GM11168 (cell line): Measurements from ENCODE around the gene PSEN1.

ENCODE experiments used
- in situ Hi-C: fragments of 300-500 bp; cut with MboI; formaldehyde crosslinking; loops from one replicate; pipeline ENCODE4 v1.12.0; 2022; ENCODE audit warnings: low sequenced_read_pairs; ENCODE audit not compliant: unreplicated experiment

The PSEN1 gene

GRCh38 chr14:73250317-73250713, 114.0 kb downstream of the PSEN1 start:
- in situ Hi-C loops, result no loop called here

GRCh38 chr14:73250781-73251500, 114.6 kb downstream of the PSEN1 start:
- in situ Hi-C loops, result no loop called here

GRCh38 chr14:73251516-73252215, 115.4 kb downstream of the PSEN1 start:
- in situ Hi-C loops, result no loop called here

- in situ Hi-C loops, result no loop called here
These were observed 116.4 kb downstream of the PSEN1 start for GRCh38 chr14:73252491-73253322.

- in situ Hi-C loops, result no loop called here
These were observed 117.0 kb downstream of the PSEN1 start for GRCh38 chr14:73253323-73253610.

GRCh38 chr14:73253721-73254120, 117.4 kb downstream of the PSEN1 start:
- in situ Hi-C loops, result no loop called here

DNA sequence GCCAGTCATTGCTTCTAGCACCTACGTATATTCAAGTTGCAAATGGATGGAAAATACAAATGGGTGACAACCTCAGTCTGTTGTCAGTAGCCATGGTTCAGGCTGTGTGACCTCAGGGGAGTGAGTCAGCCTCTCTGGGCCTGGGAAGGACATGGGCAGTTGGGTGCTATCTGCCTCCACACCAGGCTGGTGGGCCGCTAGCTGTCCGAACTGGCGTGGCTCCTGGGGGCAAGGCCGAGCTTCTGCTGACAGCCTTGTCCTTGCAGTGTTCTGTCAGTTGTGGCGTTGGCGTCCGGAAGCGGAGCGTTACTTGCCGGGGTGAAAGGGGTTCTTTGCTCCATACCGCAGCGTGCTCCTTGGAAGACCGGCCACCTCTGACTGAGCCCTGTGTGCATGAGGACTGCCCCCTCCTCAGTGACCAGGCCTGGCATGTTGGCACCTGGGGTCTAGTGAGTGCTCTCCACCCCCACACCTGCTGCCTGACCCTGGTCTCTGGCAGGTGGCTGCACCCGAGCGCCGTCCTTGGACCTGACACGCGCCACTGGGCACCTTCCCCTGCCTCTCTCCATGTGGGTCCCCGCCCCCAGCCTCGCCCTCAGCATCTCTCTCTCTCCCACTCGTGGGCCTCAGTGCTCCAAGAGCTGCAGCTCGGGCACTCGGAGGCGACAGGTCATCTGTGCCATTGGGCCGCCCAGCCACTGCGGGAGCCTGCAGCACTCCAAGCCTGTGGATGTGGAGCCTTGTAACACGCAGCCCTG, 118.1 kb downstream of the PSEN1 start:
- in situ Hi-C loops, result no loop called here

DNA sequence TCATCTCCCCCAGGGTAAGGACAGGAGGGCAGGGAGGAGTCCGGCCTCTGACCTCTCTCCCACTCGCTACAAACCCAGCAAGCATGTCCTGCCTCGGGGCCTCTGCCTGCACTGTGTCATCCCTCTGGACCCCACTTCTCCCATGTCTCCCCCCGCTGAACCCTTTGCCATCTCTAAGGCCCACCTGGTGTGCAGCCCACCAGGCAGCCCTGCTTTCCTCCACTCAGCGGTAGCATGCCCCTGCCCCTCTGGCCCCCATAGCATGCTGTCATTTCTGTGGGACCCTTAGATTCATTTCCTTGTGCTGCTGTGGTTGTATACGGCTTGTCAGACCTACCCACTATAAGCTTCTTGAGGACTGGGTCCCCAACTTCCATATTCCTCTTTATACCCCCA, 118.7 kb downstream of the PSEN1 start:
- in situ Hi-C loops, result no loop called here

DNA sequence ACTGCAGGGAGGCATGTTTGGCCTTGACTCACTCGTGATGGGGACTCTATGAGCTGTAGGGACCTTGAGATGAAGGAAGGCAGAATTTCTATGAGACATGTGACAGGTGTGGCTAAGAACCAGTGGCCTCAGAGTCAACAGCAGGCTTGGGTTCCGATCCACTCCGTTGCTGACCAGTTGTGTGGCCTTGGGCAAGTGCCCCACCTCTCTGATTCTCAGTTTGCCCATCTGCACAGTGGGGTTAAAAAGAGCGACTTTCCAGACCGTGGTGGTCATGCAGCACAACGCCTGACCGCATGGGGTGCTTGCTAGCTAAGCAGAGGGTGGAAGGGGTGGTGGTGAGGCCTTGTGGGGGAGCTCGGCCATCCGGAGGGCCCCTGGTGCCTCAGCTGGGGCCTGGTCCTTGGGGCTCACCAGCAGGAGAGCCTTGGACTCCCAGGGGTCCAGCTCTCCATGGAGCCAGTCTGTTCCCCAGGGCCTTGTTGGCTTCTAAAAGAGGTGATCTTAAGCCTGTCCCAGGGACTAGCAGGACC, 119.5 kb downstream of the PSEN1 start:
- in situ Hi-C loops, result no loop called here

DNA sequence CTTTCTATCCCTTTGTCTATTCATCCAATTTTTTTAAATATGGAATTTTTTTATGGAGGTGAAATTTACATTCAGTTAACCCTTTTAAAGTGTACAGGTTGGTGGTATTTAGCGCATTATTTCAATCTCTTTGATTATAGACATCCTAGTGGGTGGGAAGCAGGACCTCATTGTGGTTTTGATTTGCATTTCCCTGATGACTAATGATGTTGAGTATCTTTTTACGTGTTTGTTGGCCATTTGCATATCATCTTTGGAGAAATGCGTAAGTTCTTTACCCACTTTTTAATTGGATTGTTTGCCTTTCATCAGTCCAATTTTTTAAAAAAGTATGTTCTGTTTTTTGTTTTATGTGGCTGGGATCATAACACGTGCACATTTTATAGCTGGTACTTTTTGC, 121.8 kb downstream of the PSEN1 start:
- in situ Hi-C loops, result no loop called here

- in situ Hi-C loops, result no loop called here
These were observed 122.7 kb downstream of the PSEN1 start for GRCh38 chr14:73258845-73259611.

DNA sequence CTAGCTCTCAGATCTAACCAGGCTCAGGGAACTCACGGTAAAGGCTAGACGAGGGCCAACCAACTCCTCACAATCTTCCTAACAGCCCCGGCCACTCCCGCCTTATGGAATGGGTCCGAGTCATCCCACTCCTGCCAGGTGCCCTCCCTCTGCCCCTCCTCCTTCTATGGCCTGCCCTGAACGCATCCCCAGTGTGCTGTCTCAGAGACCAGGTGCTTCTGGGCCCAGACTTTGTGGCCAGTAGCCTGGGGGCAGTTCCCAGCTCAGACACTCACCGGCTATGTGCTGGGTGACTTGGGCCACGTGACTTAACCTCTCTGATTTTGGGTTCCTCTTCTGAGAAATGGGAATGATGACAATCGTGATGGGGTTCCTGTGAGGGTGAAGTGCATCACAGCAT, 123.5 kb downstream of the PSEN1 start:
- in situ Hi-C loops, result no loop called here

GRCh38 chr14:73260574-73260973, 124.3 kb downstream of the PSEN1 start:
- in situ Hi-C loops, result no loop called here

DNA sequence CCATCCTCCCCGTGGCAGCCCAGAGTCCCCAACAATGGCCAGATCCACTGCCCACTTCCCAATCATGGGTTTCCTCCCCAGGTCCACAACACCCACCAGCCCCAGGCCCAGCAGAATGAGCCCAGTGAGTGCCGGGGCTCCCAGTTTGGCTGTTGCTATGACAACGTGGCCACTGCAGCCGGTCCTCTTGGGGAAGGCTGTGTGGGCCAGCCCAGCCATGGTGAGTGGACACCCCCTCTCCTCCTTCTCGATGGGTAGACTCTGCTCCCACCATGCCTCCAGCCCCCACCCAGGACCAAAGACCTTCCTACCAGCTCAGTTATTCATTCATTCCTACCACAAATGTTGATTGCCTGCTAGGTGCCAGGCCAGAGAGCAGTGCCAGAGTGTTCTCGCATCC, 124.8 kb downstream of the PSEN1 start:
- in situ Hi-C loops, result no loop called here

- in situ Hi-C loops, result no loop called here
These were observed 125.5 kb downstream of the PSEN1 start for GRCh38 chr14:73261520-73262426.

- in situ Hi-C loops, result no loop called here
These were observed 126.3 kb downstream of the PSEN1 start for GRCh38 chr14:73262427-73263183.

DNA sequence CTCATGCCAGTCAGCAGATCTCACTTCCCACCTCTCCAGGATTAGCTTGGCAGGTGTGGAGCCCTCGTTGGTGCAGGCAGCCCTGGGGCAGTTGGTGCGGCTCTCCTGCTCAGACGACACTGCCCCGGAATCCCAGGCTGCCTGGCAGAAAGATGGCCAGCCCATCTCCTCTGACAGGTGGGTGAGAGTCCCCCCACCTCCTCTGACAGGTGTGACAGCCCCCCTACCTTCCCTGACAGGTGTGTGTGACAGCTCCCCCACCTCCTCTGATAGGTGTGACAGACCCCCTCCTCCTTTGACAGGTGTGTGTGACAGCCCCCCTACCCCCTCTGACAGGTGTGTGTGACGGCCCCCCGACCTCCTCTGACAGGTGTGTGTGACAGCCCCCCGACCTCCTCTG, 127.3 kb downstream of the PSEN1 start:
- in situ Hi-C loops, result no loop called here
